ENCODE results near the gene BMAL2.

BMAL2 gene

DNA sequence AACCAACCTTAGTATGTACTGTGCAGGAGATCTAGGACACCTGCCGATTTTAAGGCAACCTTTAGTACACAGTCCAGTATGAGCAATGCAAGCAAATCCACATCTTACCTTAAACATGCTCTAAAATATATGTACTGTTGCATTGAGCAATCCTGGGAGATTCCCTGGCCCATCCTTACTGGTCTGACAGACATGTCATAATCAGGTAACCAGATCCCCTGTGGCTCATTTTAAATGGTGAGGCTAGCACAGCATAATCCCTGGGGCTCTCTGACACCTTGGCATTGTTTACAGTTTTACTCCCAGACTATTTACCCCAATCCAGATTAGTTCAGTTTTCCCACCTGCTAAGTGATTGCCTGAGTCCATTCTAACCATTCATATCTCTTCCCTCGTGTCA is 15.1 kb downstream of the BMAL2 start:
- in situ Hi-C loops (cut with MboI; ENCODE audit: low sequenced_read_pairs): no loop called here

DNA sequence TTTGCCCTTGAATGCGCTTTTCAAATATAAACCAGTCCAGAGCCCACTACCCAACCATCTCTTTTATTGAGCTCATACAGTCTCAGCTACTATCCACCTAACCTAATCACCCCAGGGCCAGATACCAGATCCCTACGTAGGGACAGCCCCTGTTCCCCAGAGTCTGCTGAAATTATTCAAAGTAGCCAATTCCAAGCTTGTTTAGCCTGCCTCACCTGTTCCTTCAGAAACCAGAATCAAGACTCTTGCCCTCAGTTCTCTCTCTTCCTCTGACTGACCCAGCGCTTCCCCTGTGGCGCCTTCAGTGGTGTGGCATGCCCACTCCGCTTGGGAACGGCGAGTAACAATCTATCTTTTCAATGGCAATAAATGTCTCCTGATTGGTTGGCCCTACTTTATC is 18.8 kb downstream of the BMAL2 start:
- in situ Hi-C loops (cut with MboI; ENCODE audit: low sequenced_read_pairs): no loop called here

DNA sequence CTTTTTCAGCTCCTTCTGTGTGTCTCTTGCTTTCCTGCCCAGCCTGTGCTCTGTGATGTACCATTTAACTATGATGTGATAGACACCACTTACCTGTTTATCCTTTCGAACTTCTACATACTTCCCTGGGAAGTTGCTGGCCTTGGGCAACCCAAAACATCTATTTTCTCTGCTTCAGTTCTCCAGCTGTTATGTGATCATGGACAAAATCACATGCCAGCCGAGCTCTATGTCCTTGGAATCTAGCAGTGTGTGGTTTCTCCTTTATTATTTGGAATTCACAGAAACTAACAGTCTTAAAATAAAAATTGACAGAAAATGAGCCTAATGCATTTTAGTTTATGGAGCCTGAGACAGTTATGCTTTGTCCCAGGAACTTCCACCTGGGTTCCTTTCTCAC is 22.9 kb downstream of the BMAL2 start:
- in situ Hi-C loops (cut with MboI; ENCODE audit: low sequenced_read_pairs): no loop called here

DNA sequence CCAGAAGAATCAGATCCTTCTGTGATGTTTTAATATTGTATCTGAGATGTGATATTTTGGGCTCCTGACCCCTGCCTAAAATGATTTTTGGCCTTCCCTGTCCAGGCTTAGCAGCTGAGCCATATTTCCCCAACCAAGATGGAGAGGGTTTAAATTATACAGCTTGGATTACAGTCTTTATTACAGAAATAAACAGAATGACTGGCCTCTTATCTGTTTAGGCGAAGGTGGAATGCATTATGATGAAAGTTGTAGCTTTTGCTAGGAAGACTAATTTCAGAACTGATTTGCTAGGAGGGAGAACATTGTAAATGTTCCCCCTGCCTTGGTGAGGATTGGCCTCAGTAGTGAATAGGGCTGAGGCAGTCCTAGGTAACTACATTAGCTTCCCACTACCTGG is 23.3 kb downstream of the BMAL2 start:
- in situ Hi-C loops (cut with MboI; ENCODE audit: low sequenced_read_pairs): no loop called here

DNA sequence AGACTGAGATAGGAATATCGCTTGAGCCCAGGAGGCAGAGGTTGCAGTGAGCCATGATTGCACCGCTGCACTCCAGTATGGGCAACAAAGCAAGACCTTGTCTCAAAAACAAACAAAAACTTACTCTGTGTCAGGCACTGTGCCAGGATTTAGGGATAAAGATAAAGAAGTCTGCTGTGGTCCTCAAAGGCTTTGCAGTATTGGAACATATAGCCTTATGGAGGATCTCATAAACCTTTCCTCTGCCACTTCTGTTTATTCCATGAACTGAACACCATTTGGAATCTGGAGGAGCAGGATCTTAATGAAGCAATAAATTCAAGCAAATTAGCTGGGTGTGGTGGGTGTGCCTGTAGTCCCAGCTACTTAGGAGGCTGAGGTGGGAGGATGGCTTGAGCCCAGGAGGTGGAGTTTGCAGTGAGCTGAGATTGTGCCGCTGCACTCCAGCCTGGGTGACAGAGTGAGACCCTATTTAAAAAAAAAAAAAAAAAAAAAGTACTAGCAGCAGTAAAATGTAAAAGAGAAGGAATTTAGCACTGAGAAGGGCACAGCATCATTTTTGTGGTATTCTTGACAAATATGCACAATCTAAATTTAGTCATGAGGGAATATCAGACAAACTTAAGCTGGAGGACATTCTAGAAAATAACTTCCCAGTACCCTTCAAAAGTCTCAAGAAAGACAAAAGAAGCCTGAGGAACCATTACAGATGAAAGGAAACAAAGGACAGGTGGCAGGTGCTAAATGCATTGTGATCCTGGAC is 27.1 kb downstream of the BMAL2 start:
- in situ Hi-C loops (cut with MboI; ENCODE audit: low sequenced_read_pairs): no loop called here

DNA sequence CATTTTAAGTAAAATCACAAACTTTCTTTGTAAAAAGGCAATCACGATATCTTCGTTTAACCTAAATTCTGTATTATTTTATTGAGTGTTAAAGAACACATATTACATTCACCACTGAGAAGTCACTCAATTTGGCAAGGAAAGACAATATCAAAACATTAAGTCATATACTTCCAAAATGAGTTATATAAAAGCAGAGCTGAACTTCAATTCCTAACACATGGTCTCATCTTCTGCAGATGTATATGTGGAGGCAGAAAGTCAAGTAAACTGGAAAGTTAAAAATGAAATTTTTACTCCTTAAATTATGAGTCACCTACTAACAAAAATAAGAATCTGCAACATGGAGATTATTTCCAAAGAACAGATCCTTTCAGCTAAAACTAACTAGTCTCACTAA is 28.7 kb downstream of the BMAL2 start:
- in situ Hi-C loops (cut with MboI; ENCODE audit: low sequenced_read_pairs): no loop called here

DNA sequence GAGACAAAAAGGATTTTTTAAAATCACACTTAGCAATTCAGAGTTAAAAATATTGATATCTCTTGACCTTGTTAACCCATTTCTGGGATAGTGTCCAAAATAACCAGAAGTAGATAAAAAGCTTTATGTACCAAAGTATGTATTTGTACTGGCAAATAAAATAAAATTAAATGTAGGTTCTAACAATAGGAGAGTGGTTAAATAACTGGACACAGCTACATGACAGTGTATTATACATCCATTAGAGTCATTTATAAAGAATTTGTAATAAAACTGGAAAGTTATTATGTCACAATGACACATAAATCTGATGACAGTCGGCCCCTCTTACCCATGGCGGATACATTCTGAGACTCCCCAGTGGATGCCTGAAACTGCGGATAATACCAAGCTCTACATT is 34.0 kb downstream of the BMAL2 start:
- in situ Hi-C loops (cut with MboI; ENCODE audit: low sequenced_read_pairs): no loop called here

DNA sequence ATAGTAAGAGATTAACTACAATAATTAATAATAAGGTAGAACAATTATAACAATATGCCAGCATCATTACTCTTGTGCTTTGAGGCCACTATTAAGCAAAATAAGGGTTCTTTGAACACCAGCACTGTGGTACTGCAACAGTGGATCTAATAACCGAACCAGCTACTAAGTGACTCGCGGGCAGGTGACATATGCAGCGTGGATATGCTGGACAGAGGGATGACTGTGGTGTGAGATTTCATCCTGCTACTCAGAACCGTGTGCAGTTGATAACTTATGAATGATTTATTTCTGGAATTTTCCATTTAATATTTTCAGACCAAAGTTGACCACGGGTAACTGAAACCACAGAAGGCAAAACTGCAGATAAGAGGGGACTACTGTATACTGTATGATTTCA is 34.4 kb downstream of the BMAL2 start:
- in situ Hi-C loops (cut with MboI; ENCODE audit: low sequenced_read_pairs): no loop called here

DNA sequence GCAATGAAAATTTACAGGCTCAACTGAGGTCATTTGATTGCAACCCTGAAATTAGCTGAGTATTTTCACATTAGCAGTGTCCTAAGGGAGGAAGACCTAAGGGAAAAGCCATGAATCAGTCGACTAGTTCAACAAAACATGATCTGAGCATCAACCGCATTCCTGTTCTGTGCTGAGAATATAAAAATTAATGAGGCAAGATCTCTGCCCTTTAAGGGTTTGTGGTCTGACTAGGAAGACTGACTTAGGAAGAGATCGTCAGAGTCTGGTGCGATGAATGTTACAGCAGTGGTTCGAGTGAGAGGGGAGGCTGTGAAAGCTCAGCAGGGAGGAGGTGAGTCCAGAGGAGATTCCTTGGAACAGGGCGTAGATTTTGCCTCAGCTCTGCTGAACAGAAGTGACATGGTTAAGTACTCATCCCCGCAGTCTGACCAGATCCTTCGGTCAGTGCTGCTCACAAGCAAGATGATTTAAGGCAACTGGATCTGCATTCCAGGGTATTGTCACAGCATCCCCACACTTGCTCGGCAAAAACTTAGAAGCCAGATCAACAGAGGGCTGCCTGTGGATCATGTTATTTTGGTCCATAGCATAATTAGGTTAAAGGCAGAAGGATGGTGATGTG is 49.6 kb downstream of the BMAL2 start:
- in situ Hi-C loops (cut with MboI; ENCODE audit: low sequenced_read_pairs): no loop called here

Data from HL-60/S4 (cell line).